ENCODE measurements around the gene WNT9B.

DNA sequence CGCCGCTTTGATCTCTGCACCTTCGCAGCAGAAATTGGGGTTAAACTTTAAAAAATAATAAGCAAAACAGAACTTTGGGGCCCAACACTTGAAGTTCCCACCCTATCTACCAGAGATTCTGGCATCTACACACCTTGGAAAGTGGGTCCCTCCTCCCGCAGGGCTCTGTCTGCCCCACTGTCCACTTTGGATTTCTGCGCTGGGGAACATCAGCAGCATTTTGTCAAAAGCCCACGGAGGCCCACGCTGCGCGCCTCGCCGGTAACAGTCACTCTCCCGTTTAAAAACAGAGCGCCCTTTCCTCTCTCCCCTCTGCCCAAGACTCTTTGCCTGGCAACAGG lies 725 bp upstream of the WNT9B start:
- TF ChIP-seq, protein P1, sequence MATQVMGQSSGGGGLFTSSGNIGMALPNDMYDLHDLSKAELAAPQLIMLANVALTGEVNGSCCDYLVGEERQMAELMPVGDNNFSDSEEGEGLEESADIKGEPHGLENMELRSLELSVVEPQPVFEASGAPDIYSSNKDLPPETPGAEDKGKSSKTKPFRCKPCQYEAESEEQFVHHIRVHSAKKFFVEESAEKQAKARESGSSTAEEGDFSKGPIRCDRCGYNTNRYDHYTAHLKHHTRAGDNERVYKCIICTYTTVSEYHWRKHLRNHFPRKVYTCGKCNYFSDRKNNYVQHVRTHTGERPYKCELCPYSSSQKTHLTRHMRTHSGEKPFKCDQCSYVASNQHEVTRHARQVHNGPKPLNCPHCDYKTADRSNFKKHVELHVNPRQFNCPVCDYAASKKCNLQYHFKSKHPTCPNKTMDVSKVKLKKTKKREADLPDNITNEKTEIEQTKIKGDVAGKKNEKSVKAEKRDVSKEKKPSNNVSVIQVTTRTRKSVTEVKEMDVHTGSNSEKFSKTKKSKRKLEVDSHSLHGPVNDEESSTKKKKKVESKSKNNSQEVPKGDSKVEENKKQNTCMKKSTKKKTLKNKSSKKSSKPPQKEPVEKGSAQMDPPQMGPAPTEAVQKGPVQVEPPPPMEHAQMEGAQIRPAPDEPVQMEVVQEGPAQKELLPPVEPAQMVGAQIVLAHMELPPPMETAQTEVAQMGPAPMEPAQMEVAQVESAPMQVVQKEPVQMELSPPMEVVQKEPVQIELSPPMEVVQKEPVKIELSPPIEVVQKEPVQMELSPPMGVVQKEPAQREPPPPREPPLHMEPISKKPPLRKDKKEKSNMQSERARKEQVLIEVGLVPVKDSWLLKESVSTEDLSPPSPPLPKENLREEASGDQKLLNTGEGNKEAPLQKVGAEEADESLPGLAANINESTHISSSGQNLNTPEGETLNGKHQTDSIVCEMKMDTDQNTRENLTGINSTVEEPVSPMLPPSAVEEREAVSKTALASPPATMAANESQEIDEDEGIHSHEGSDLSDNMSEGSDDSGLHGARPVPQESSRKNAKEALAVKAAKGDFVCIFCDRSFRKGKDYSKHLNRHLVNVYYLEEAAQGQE (IDR thresholded peaks at IDR 0.05; ENCODE audit: borderline replicate concordance): no peak
- TF ChIP-seq, protein P2, sequence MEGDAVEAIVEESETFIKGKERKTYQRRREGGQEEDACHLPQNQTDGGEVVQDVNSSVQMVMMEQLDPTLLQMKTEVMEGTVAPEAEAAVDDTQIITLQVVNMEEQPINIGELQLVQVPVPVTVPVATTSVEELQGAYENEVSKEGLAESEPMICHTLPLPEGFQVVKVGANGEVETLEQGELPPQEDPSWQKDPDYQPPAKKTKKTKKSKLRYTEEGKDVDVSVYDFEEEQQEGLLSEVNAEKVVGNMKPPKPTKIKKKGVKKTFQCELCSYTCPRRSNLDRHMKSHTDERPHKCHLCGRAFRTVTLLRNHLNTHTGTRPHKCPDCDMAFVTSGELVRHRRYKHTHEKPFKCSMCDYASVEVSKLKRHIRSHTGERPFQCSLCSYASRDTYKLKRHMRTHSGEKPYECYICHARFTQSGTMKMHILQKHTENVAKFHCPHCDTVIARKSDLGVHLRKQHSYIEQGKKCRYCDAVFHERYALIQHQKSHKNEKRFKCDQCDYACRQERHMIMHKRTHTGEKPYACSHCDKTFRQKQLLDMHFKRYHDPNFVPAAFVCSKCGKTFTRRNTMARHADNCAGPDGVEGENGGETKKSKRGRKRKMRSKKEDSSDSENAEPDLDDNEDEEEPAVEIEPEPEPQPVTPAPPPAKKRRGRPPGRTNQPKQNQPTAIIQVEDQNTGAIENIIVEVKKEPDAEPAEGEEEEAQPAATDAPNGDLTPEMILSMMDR (IDR thresholded peaks at IDR 0.05; ENCODE audit: poor library complexity, severe bottlenecking): no peak
